Right lobe of liver (tissue), 6 donors: ENCODE measurements around the gene ARHGAP20. TPM values are rescaled to one million over a fixed set of nuclear protein-coding genes. Genes with fewer than 3 reads are reported as not detected.

ENCODE experiments used
- ATAC-seq, 4 donors: fragments of 200-7000 bp; cut with Tn5 transposase; one replicate each; pipeline ENCODE4 v1.9.1; 2020; ENCODE audit warnings: mild to moderate bottlenecking in 4 of 4, moderate library complexity in 4 of 4
- DNase-seq, 3 donors: peaks; one replicate each; pipeline ENCODE4 v3.0.0-alpha.2; 2020
- H3K27ac ChIP-seq, 3 donors: fragments of 200-600 bp; one replicate each; pipeline ENCODE4 v1.8.0; 2022
- H3K27me3 ChIP-seq, 2 donors: fragments of 200-600 bp; one replicate each; pipeline ENCODE4 v1.8.0; 2022
- H3K36me3 ChIP-seq, 4 donors: fragments of 200-600 bp; sonication (generic) in 1 of 4; one replicate each; pipeline versions ENCODE4 v1.5.1 to v1.8.0; 2017 to 2022; ENCODE audit warnings: control low read depth in 1 of 4
- H3K4me1 ChIP-seq, 4 donors: fragments of 200-600 bp; sonication (generic) in 1 of 4; one replicate each; pipeline versions ENCODE4 v1.5.1 to v1.8.0; 2017 to 2022; ENCODE audit warnings: control low read depth in 1 of 4
- H3K4me3 ChIP-seq, 3 donors: fragments of 200-600 bp; one replicate each; pipeline ENCODE4 v1.8.0; 2022
- H3K9me3 ChIP-seq, 4 donors: fragments of 200-600 bp; sonication (generic) in 1 of 4; one replicate each; pipeline versions ENCODE4 v1.5.1 to v1.8.0; 2017 to 2022; ENCODE audit warnings: control low read depth in 1 of 4
- POLR2A ChIP-seq: fragments of 450-650 bp; IDR thresholded peaks from one replicate; pipeline ENCODE4 v1.6.1; 2017; ENCODE audit warnings: antibody characterized with exemption, mild to moderate bottlenecking
- WGBS: methylation state at CpG from one replicate; pipeline ENCODE4 v1.1.6; 2018; ENCODE audit warnings: low coverage, low lambda C conversion rate; ENCODE audit not compliant: insufficient coverage; ENCODE audit errors: missing lambda C conversion rate; 5-methylcytosine and 5-hydroxymethylcytosine counted together
- intact Hi-C, 2 donors: fragments of 100-400 bp; cut with DNase I; formaldehyde crosslinking; loops; one replicate each; pipeline versions ENCODE4 v1.11.2 to v1.14.1; 2022
- long read RNA-seq: library from polyadenylated mRNA; unstranded; transcript quantifications from one replicate; pipeline ENCODE4 v2.0.0, GENCODE V29; 2019
- total RNA-seq, 6 experiments: library from RNA; depleted of rRNA in 2 of 6; stranded (reverse); fragments of >200 nt in 2 of 6; fragmentation: NEBNext Ultra II Directional in 3 of 6; extraction: Animal tissue kit (Norgen Biotek cat#: 25700) in 3 of 6; gene quantifications; one replicate each; pipeline versions ENCODE4 v1.1.0 to v1.2.4, GENCODE V29; 2016 to 2023
- TF ChIP-seq, protein P1 (sequence below), 4 donors: fragments of 200-600 bp in 3 of 4; fragments of 450-650 bp in 1 of 4; IDR thresholded peaks; one replicate each; pipeline versions ENCODE4 v1.5.1 to v1.8.0; 2016 to 2022; ENCODE audit warnings: antibody characterized with exemption in 4 of 4, mild to moderate bottlenecking in 2 of 4
- donor health status: DM: no; HTN: yes; CAD: no.
- donor health status: DM: no; HTN: no; CAD: no.
- donor health status: DM: no; HTN: no; CAD: no.
- donor health status: DM: no; HTN: yes; CAD: no.
- donor health status: DM: no; HTN: yes; CAD: no.

ARHGAP20 gene, protein sequence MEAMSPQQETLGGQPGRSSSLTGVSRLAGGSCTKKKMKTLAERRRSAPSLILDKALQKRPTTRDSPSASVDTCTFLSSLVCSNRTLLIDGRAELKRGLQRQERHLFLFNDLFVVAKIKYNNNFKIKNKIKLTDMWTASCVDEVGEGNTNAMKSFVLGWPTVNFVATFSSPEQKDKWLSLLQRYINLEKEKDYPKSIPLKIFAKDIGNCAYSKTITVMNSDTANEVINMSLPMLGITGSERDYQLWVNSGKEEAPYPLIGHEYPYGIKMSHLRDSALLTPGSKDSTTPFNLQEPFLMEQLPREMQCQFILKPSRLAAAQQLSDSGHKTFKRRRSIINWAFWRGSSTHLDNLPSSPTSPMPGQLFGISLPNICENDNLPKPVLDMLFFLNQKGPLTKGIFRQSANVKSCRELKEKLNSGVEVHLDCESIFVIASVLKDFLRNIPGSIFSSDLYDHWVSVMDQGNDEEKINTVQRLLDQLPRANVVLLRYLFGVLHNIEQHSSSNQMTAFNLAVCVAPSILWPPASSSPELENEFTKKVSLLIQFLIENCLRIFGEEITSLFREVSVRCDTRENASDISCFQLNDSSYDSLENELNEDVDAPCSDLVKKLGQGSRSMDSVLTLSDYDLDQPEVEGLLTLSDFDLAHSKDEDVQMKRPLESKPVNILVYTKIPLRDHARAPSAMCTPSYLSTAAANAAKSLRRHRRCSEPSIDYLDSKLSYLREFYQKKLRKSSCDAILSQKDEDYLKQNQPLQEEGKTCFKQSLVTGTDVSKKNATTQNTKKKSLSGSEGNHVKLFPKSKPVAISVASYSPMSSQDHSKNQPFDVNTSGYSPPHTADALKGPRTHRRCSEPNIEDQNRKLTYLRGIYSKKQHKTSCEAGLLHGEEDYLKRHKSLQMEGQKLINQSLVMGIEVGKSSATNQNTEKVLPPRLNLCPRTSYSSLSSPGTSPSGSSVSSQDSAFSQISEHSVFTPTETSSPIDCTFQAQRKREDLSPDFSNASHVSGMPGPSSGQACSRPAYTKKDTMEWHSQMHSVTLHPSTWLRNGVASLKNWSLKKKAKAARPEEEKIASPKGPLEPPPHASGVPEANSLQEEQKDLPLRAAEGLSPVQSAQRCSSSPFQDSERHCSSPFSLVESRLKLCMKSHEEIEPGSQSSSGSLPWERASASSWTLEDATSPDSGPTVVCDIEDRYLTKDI
- 1 to 10 TPM in 2 of 6 experiments, under 1 TPM in 4; 0.68 to 1.6 (median 0.98) TPM for total RNA-seq
- long read RNA-seq: 0 reads

DNA sequence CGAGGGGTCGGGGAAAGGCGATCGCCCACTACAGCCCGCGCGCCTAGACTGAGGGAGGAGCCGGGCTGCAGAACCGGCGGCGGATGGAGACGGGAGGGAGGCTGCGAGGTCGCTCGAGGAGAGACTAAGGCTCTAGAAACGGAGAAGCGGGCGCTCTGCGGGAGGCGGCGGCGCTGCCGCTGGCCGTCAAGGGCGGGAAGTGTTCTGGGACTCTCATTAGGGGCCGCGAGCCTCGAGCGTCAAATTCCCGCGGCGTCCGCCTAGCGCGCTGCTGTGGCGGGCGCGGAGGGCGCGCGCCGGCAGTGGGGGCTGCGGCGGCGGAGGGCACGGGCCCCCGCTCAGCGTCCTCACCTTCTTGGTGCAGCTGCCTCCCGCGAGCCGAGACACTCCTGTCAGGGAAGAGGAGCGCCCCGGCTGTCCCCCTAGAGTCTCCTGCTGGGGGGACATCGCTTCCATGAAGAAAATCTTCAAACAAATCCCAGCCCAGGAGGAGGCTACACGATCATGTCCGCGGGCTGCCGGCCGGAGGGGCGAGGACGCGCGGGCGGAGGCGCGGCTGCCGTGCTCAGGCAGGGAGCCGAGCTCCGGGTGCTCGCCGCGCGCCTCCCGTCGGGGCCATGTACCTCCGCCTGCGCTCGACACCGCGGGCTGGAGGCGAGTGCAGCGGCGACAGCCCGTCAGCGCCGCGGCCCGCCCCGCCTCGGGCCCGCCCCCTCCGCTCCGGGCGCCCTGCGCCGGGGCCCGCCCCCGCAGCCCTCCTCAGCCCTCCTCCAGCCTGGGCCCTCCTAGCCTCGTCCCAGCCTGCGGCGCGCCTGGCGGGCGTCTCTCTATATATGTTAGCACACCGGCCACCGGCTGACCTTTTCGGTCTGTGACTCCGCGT is at the start of gene ARHGAP20:
Gene ARHGAP20, minus strand, starts transcription at position 662 of the 883 bp plus-strand sequence. Its CDS starts 206 bp downstream, at position 456.
- peak within 1 kb of the TSS; percentile 61 to 71 (median 69) for H3K4me3 ChIP-seq
- peak; percentile 90 to 95 (median 92) for ATAC-seq
- no peaks in the 10 kb centered on the region for H3K4me1 ChIP-seq
- intact Hi-C loops: no loop called here
- H3K27me3 ChIP-seq: no peaks in the 10 kb centered on the region
- H3K27ac ChIP-seq: peak within 1 kb of the TSS; percentile 19 to 68 (median 30)
- TF ChIP-seq, protein P1, sequence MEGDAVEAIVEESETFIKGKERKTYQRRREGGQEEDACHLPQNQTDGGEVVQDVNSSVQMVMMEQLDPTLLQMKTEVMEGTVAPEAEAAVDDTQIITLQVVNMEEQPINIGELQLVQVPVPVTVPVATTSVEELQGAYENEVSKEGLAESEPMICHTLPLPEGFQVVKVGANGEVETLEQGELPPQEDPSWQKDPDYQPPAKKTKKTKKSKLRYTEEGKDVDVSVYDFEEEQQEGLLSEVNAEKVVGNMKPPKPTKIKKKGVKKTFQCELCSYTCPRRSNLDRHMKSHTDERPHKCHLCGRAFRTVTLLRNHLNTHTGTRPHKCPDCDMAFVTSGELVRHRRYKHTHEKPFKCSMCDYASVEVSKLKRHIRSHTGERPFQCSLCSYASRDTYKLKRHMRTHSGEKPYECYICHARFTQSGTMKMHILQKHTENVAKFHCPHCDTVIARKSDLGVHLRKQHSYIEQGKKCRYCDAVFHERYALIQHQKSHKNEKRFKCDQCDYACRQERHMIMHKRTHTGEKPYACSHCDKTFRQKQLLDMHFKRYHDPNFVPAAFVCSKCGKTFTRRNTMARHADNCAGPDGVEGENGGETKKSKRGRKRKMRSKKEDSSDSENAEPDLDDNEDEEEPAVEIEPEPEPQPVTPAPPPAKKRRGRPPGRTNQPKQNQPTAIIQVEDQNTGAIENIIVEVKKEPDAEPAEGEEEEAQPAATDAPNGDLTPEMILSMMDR (IDR thresholded peaks at IDR 0.05): no peak
- peak; percentile 69 for TF ChIP-seq POLR2A
- no peaks in the 10 kb centered on the region for H3K36me3 ChIP-seq
- DNase-seq: peak; percentile 83 to 86 (median 85)
- WGBS: 4% methylated on average over 9 of the region's 109 CpGs
- H3K9me3 ChIP-seq: no peaks in the 10 kb centered on the region

DNA sequence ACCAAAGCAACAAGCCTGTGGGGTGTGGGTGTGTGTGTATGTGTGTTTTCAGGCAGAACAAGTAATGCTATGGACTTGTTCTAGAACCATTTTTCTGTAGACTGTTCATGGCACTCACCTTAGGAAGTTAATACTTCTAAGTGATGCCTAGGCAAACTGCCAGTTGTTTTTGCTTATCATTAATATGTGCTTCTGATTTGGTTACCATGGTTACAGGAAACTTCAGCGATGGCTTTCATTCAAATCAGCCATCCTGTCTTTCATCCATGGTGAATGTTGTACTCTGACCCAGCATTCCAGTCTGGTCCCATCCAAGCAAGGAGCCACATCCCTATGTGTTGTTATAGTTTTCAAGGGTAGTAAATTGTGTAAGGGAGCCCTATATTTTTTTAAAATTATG is 49.8 kb upstream of the ARHGAP20 start:
- DNase-seq: no peak
- WGBS: 22% methylated on average over 1 of the region's 1 CpG
- Histone ChIP-seq H3K4me1 (peaks cover 0 to 27% (median 7%) of the 10 kb centered on the region in 4 donors), H3K9me3 (no peaks in the 10 kb centered on the region), H3K4me3 (no peak overlapping the region), H3K36me3 (no peaks in the 10 kb centered on the region), H3K27ac (no peak overlapping the region), H3K27me3 (no peaks in the 10 kb centered on the region)
- no peak for ATAC-seq
- TF ChIP-seq POLR2A: no peak
- TF ChIP-seq, protein P1 (IDR thresholded peaks at IDR 0.05): no peak
- intact Hi-C loops: no loop called here

DNA sequence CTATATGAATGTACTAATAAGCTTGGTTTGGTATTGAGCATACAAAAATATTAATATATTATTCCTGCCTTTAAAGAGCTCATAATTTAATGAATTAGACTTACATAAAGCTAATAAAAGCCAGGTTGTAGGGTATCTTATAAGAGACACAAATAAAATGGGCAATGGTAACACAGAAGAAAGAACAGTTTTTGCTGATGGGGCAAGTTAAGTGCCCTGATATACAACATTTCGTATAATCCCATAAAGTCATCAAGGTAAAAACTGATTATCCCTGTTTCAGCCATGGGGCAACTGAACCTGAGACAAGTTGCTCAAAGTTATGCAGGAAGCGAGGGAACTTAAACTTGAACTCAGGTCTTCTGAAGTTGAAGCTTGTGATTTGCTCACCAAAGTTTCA is 48.9 kb upstream of the ARHGAP20 start:
- ATAC-seq: no peak
- H3K9me3 ChIP-seq: no peaks in the 10 kb centered on the region
- no peak for TF ChIP-seq POLR2A
- TF ChIP-seq, protein P1 (IDR thresholded peaks at IDR 0.05): no peak
- H3K27ac ChIP-seq: no peak overlapping the region
- H3K36me3 ChIP-seq: no peaks in the 10 kb centered on the region
- DNase-seq: no peak
- WGBS: 89% methylated on average over 2 of the region's 2 CpGs
- peaks cover 0 to 27% (median 7%) of the 10 kb centered on the region in 4 donors for H3K4me1 ChIP-seq
- intact Hi-C loops: no loop called here
- H3K4me3 ChIP-seq: no peak overlapping the region
- H3K27me3 ChIP-seq: no peaks in the 10 kb centered on the region
